ENCODE data around the gene SLCO4C1.

The SLCO4C1 gene

GRCh38 chr5:102249381-102249780 is 46.7 kb downstream of the SLCO4C1 start:
- Histone ChIP-seq H3K4me1 (no peaks in the 10 kb centered on the region), H3K9me3 (no peaks in the 10 kb centered on the region), H3K4me3 (ENCODE audit: low read depth, low read length) (no peak overlapping the region), H3K27me3 (no peaks in the 10 kb centered on the region), H3K36me3 (no peaks in the 10 kb centered on the region)
- DNase-seq = no peak
- no peak for TF ChIP-seq CTCF (IDR thresholded peaks at IDR 0.05; ENCODE audit: low read depth, low read length)

GRCh38 chr5:102243213-102243612 is 52.9 kb downstream of the SLCO4C1 start:
- no peak for TF ChIP-seq CTCF (IDR thresholded peaks at IDR 0.05; ENCODE audit: low read depth, low read length)
- Histone ChIP-seq H3K36me3 (no peaks in the 10 kb centered on the region), H3K4me1 (no peaks in the 10 kb centered on the region)

GRCh38 chr5:102241809-102242421 is 54.2 kb downstream of the SLCO4C1 start:
- DNase-seq = no peak
- H3K9me3 ChIP-seq = no peaks in the 10 kb centered on the region
- H3K36me3 ChIP-seq = no peaks in the 10 kb centered on the region
- no peaks in the 10 kb centered on the region for H3K4me1 ChIP-seq
- no peaks in the 10 kb centered on the region for H3K27me3 ChIP-seq
- H3K4me3 ChIP-seq (ENCODE audit: low read depth, low read length) = no peak overlapping the region
- no peak for TF ChIP-seq CTCF (IDR thresholded peaks at IDR 0.05; ENCODE audit: low read depth, low read length)

More at GRCh38 chr5:102243213-102243612, 52.9 kb downstream of the SLCO4C1 start:
- Histone ChIP-seq H3K9me3 (no peaks in the 10 kb centered on the region), H3K27me3 (no peaks in the 10 kb centered on the region), H3K4me3 (ENCODE audit: low read depth, low read length) (no peak overlapping the region)
- no peak for DNase-seq

GRCh38 chr5:102231693-102232619 is 64.1 kb downstream of the SLCO4C1 start:
- Histone ChIP-seq H3K9me3 (no peaks in the 10 kb centered on the region), H3K4me1 (no peaks in the 10 kb centered on the region), H3K27me3 (no peaks in the 10 kb centered on the region), H3K36me3 (no peaks in the 10 kb centered on the region), H3K4me3 (ENCODE audit: low read depth, low read length) (no peak overlapping the region)
- no peak for DNase-seq
- no peak for TF ChIP-seq CTCF (IDR thresholded peaks at IDR 0.05; ENCODE audit: low read depth, low read length)

- no peak for TF ChIP-seq CTCF (IDR thresholded peaks at IDR 0.05; ENCODE audit: low read depth, low read length)
- H3K9me3 ChIP-seq = no peaks in the 10 kb centered on the region
- H3K36me3 ChIP-seq = no peaks in the 10 kb centered on the region
- no peaks in the 10 kb centered on the region for H3K4me1 ChIP-seq
- DNase-seq = no peak
- no peaks in the 10 kb centered on the region for H3K27me3 ChIP-seq
- H3K4me3 ChIP-seq (ENCODE audit: low read depth, low read length) = no peak overlapping the region
Observed at GRCh38 chr5:102229685-102230084, 66.4 kb downstream of the SLCO4C1 start.

- Histone ChIP-seq H3K4me1 (no peaks in the 10 kb centered on the region), H3K27me3 (no peaks in the 10 kb centered on the region), H3K9me3 (no peaks in the 10 kb centered on the region), H3K4me3 (ENCODE audit: low read depth, low read length) (no peak overlapping the region), H3K36me3 (no peaks in the 10 kb centered on the region)
- no peak for DNase-seq
- no peak for TF ChIP-seq CTCF (IDR thresholded peaks at IDR 0.05; ENCODE audit: low read depth, low read length)
Observed at GRCh38 chr5:102226321-102226720, 69.8 kb downstream of the SLCO4C1 start.
